GM12873 (cell line): ENCODE results near the gene KCNAB1.

Experiments used
- TF ChIP-seq, protein P1 (sequence below): IDR thresholded peaks from 2 replicates; pipeline ENCODE4 v1.5.1; 2012; ENCODE audit warnings: low read depth, mild to moderate bottlenecking, moderate library complexity, low read length, control low read depth; ENCODE audit not compliant: insufficient read depth; ENCODE audit errors: missing control alignments

KCNAB1 gene

GRCh38 chr3:156144060-156144459 is 23.7 kb downstream of the KCNAB1 start:
- TF ChIP-seq, protein P1, sequence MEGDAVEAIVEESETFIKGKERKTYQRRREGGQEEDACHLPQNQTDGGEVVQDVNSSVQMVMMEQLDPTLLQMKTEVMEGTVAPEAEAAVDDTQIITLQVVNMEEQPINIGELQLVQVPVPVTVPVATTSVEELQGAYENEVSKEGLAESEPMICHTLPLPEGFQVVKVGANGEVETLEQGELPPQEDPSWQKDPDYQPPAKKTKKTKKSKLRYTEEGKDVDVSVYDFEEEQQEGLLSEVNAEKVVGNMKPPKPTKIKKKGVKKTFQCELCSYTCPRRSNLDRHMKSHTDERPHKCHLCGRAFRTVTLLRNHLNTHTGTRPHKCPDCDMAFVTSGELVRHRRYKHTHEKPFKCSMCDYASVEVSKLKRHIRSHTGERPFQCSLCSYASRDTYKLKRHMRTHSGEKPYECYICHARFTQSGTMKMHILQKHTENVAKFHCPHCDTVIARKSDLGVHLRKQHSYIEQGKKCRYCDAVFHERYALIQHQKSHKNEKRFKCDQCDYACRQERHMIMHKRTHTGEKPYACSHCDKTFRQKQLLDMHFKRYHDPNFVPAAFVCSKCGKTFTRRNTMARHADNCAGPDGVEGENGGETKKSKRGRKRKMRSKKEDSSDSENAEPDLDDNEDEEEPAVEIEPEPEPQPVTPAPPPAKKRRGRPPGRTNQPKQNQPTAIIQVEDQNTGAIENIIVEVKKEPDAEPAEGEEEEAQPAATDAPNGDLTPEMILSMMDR: no peak

DNA sequence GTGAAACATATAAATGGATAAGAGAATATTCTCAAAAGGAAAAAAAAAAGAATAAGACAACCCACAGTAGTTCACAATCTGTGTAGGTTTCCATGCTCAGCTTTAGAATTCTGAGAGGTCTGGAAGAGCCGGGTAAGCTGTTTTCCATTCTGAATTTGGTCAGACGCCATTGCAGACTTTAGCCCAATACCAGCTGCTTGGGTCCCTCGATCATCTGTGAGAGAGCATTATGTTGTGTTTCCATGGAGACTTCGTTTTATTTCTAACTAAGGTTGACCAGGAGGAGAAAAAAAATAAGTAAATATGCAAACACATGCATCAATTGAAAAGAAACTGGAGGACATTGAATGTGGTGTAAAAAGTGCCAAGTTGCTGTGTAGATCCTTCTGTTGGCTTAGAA is 25.5 kb downstream of the KCNAB1 start:
- TF ChIP-seq, protein P1: no peak

GRCh38 chr3:156148345-156148945 is 28.1 kb downstream of the KCNAB1 start:
- TF ChIP-seq, protein P1: no peak

- TF ChIP-seq, protein P1: no peak
Measured at GRCh38 chr3:156148946-156149381, 28.6 kb downstream of the KCNAB1 start.

DNA sequence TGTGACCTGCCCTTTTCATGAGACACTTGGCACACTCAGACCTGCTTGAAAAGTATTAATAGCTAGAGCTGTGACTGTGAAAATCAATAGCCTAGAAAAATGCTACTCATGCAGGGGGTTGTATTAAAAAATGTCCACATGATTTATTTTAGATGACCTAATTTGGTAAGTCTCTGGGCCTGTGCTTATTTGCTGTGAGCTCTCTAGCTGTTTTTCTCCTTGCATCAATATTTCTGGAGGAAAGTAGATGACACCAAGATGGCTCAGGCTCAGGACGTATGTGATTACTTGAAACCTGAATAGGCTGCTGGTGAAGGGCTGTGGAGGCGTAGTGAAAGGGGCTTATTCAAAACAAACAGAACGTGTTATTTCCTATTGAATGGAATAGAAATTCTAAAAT is 29.5 kb downstream of the KCNAB1 start:
- TF ChIP-seq, protein P1: no peak

- TF ChIP-seq, protein P1: peak; percentile 80
Measured at GRCh38 chr3:156150434-156151066, 30.2 kb downstream of the KCNAB1 start.

DNA sequence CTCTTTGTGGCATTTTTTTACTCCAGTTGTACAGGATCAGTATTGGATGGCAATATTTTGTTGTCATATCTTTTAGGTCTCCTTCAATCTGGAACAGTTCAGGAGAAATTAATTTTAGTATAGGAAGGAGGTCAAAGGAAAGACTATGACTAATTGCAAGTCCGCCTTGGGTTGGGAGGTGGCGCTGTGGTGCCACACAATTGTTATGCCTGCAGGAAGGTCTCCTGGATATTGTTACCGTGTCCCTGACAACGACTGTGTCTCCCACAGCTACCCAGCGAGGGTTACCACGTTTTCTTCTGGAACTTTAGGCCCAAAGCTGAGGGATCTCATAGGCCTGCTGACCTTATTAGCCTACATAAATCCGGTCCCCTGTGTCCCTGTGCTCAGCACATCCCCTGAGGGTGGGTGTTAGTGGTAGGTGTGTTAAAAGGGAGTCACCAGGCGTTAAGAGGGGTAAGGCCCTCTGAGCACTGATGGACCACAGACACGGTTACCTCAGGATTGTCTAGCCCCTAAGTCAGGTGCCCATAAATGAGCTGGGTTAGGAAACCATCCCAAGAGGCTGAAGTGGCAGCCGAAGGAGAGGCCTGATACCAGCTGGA is 31.5 kb downstream of the KCNAB1 start:
- TF ChIP-seq, protein P1: peak; percentile 91
